GM13976 (cell line): ENCODE data around the gene MYO1A.
A peak's percentile ranks its signal among the peaks of the same experiment; 100 is the strongest.
"Not testable (repeated sequence)": the region's sequence is repeated elsewhere in the genome, so short reads cannot be mapped to it uniquely, and the experiment has no call there.

ENCODE experiments used
- DNase-seq: peaks from one replicate; pipeline ENCODE4 v3.0.0; 2012; ENCODE audit warnings: low spot score
- CTCF ChIP-seq: IDR thresholded peaks from 2 replicates; pipeline ENCODE4 v1.5.1; 2012; ENCODE audit warnings: borderline replicate concordance, mild to moderate bottlenecking; ENCODE audit not compliant: insufficient read depth; ENCODE audit errors: extremely low read depth, missing control alignments, control extremely low read depth
- in situ Hi-C: fragments of 300-500 bp; cut with MboI; formaldehyde crosslinking; loops from one replicate; pipeline ENCODE4 v1.12.0; 2022; ENCODE audit warnings: low sequenced_read_pairs, mixed read lengths, inconsistent platforms; ENCODE audit not compliant: unreplicated experiment

The MYO1A gene

GRCh38 chr12:57087010-57087690, 37.2 kb upstream of the MYO1A start:
- TF ChIP-seq CTCF, result no peak
- peak; percentile 86 for DNase-seq
- in situ Hi-C loops, result no loop called here

GRCh38 chr12:57086493-57087009, 36.6 kb upstream of the MYO1A start:
- TF ChIP-seq CTCF, result peak; percentile 29
- in situ Hi-C loops, result no loop called here
- peak; percentile 40 for DNase-seq

GRCh38 chr12:57085999-57086492, 36.1 kb upstream of the MYO1A start:
- in situ Hi-C loops, result no loop called here
- TF ChIP-seq CTCF, result no peak
- DNase-seq, result peak; percentile 24

GRCh38 chr12:57080855-57081254, 30.9 kb upstream of the MYO1A start:
- TF ChIP-seq CTCF, result no peak
- in situ Hi-C loops, result no loop called here
- DNase-seq, result no peak

- DNase-seq, result no peak
- in situ Hi-C loops, result no loop called here
- TF ChIP-seq CTCF, result no peak
Measured at GRCh38 chr12:57079821-57080220, 29.9 kb upstream of the MYO1A start.

GRCh38 chr12:57078519-57079404, 28.8 kb upstream of the MYO1A start, which contains the start of gene NEMP1:
NEMP1 (minus strand) TSS chr12:57078791; CDS start chr12:57078745, 46 bp downstream.
- in situ Hi-C loops, result no loop called here
- peak; percentile 97 for DNase-seq
- no peak for TF ChIP-seq CTCF

GRCh38 chr12:57073566-57074450, 23.9 kb upstream of the MYO1A start:
- DNase-seq, in situ Hi-C loops: not testable (repeated sequence)
